Measurements from ENCODE around the gene ZBTB48.
"Not testable (repeated sequence)": the region's sequence is repeated elsewhere in the genome, so short reads cannot be mapped to it uniquely, and the experiment has no call there.

The ZBTB48 gene

GRCh38 chr1:6579374-6580118, at the start of gene ZBTB48:
Gene ZBTB48, plus strand, starts transcription at chr1:6579994. Its CDS starts 616 bp downstream, at chr1:6580610.
- DNase-seq (ENCODE audit: low read depth in 2 of 3, low spot score in 1 of 3), result peak; percentile 95 to 97 (median 97)

GRCh38 chr1:6530504-6531160, 49.2 kb upstream of the ZBTB48 start:
- no peak for DNase-seq (ENCODE audit: low read depth in 2 of 3, low spot score in 1 of 3)

- no peak for DNase-seq (ENCODE audit: low read depth in 2 of 3, low spot score in 1 of 3)
Measured at GRCh38 chr1:6531996-6532395, 47.8 kb upstream of the ZBTB48 start.

GRCh38 chr1:6534248-6534822, 45.5 kb upstream of the ZBTB48 start:
- no peak for DNase-seq (ENCODE audit: low read depth in 2 of 3, low spot score in 1 of 3)

GRCh38 chr1:6535214-6535613, 44.6 kb upstream of the ZBTB48 start:
- DNase-seq (ENCODE audit: low read depth in 2 of 3, low spot score in 1 of 3), result no peak

- DNase-seq (ENCODE audit: low read depth in 2 of 3, low spot score in 1 of 3), result no peak
Measured at GRCh38 chr1:6536291-6536690, 43.5 kb upstream of the ZBTB48 start.

- no peak for DNase-seq (ENCODE audit: low read depth in 2 of 3, low spot score in 1 of 3)
Measured at GRCh38 chr1:6538956-6539355, 40.8 kb upstream of the ZBTB48 start.

GRCh38 chr1:6544831-6545230, 35.0 kb upstream of the ZBTB48 start:
- DNase-seq (ENCODE audit: low read depth in 2 of 3, low spot score in 1 of 3), result no peak

GRCh38 chr1:6545276-6546112, 34.3 kb upstream of the ZBTB48 start:
- no peak for DNase-seq (ENCODE audit: low read depth in 2 of 3, low spot score in 1 of 3)

- no peak for DNase-seq (ENCODE audit: low read depth in 2 of 3, low spot score in 1 of 3)
Measured at GRCh38 chr1:6546326-6546725, 33.5 kb upstream of the ZBTB48 start.

- DNase-seq (ENCODE audit: low read depth in 2 of 3, low spot score in 1 of 3), result no peak
Measured at GRCh38 chr1:6547301-6547700, 32.5 kb upstream of the ZBTB48 start.

GRCh38 chr1:6554031-6554906, 25.5 kb upstream of the ZBTB48 start, which contains the start of gene NOL9:
Gene NOL9, minus strand, starts transcription at chr1:6554513. Its CDS starts 11 bp downstream, at chr1:6554502.
- DNase-seq (ENCODE audit: low read depth in 2 of 3, low spot score in 1 of 3), result peak; percentile 90 to 93 (median 90)

- no peak for DNase-seq (ENCODE audit: low read depth in 2 of 3, low spot score in 1 of 3)
Measured at GRCh38 chr1:6554907-6555778, 24.7 kb upstream of the ZBTB48 start, which contains the start of gene TAS1R1. Gene TAS1R1, plus strand, starts transcription at chr1:6555307. Its CDS starts 67 bp downstream, at chr1:6555374.

- DNase-seq (ENCODE audit: low read depth in 2 of 3, low spot score in 1 of 3), result no peak
Measured at GRCh38 chr1:6557597-6557996, 22.2 kb upstream of the ZBTB48 start.

GRCh38 chr1:6559161-6559560, 20.6 kb upstream of the ZBTB48 start:
- DNase-seq (ENCODE audit: low read depth in 2 of 3, low spot score in 1 of 3), result not testable (repeated sequence)

GRCh38 chr1:6560267-6560666, 19.5 kb upstream of the ZBTB48 start:
- DNase-seq (ENCODE audit: low read depth in 2 of 3, low spot score in 1 of 3), result no peak

GRCh38 chr1:6569033-6569432, 10.8 kb upstream of the ZBTB48 start:
- no peak for DNase-seq (ENCODE audit: low read depth in 2 of 3, low spot score in 1 of 3)

- no peak for DNase-seq (ENCODE audit: low read depth in 2 of 3, low spot score in 1 of 3)
Measured at GRCh38 chr1:6570100-6570499, 9.7 kb upstream of the ZBTB48 start.

GRCh38 chr1:6570987-6571386, 8.8 kb upstream of the ZBTB48 start:
- DNase-seq (ENCODE audit: low read depth in 2 of 3, low spot score in 1 of 3), result no peak
